Kidney capillary endothelial cell (primary cell): ENCODE data around the gene MANBA.

Source experiments
- DNase-seq: peaks from one replicate; pipeline ENCODE4 v3.0.0-alpha.2; 2018; ENCODE audit warnings: low spot score

The MANBA gene

GRCh38 chr4:102760645-102761295 is at the start of gene MANBA:
MANBA (minus strand) TSS chr4:102760968; CDS start chr4:102760894, 74 bp downstream.
- peak; percentile 55 for DNase-seq

GRCh38 chr4:102809691-102810090 is 48.9 kb upstream of the MANBA start:
- DNase-seq: no peak

GRCh38 chr4:102809190-102809589 is 48.4 kb upstream of the MANBA start:
- DNase-seq: peak; percentile 69

DNA sequence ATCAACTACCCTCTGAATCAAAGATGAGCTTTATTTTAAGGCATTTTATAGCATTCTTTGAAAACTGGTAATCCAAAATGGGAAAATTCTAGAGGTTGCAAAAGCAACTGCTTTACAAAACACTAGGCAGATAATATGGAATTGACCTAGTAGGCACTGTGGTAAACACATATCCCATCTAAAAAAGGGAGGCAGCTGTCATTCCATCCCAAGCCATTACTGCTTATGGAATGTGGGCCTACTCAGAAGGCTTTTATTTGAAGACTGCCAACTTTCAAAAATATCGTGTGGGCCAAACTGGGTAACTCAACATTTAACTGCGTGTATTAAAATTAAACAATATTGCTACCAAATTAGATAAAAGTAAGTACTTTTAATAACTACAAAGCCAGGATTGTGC is 47.2 kb upstream of the MANBA start:
- DNase-seq: no peak

DNA sequence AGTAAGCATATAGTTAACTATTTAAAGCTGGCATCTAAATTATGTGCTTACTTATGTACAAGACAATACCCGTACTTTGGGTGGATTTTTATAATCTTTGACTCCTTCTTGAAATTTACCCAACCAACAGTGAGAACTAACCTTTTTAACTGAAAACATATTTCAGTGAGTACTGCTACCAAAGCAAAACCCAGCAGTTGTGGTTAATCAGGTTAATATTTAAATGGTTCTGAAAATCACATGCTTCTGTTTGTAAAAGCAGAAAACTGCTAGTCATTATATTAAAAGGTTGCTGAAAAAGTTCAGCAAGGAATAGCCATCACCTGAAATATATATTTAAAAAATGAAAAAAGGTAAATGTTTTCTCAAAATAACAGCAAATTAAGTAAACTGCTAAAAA is 46.6 kb upstream of the MANBA start:
- DNase-seq: no peak

DNA sequence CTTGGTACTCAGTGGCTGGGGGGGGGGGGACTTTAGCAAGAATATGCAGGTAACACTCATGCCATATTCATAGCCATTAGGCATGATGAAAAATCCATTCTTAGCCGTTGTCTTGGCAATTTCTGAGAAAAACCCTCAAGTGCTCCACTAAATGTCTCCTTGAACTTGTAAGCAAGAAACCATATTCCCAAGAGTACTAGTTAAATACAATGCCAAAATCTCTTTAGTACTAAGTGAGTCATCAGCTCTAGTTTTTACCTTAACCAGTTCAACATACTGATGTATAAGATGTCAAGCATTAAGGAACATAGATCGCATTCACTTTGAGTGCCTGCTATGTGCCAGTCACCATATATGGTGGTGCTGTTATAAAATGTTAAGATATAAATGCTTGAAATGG is 39.0 kb upstream of the MANBA start:
- DNase-seq: no peak

- DNase-seq: no peak
Observed at GRCh38 chr4:102794999-102795398, 34.2 kb upstream of the MANBA start.

DNA sequence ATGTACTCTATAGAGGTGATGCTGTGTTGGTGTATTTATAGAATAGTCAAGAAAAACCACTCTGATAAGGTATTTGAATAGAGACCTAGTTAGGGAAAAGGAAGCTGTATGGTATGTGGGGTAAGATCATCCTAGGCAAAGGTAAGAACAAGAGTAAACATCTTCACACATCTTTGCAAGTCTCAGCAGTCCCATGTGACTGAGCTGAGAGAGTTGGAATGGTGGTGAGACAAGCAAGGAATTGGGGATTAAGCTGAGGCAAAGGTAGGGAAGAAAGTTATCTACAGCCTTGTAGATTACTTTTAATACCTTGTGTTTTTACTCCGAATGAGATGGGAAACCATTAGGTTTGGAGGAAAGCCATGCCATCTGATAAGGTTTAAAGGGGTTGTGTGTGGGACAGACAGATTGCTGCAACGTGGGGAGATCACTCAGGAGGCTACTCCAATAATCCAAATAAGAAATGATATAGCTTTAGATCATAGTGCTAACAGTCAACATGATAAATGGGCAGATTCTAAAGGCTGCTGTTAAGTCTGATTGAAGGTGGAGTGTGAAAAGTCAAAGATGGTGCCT is 31.7 kb upstream of the MANBA start:
- DNase-seq: no peak

GRCh38 chr4:102791318-102791835 is 30.6 kb upstream of the MANBA start:
- DNase-seq: no peak

- DNase-seq: no peak
Observed at GRCh38 chr4:102789317-102789717, 28.5 kb upstream of the MANBA start.

GRCh38 chr4:102787944-102788343 is 27.2 kb upstream of the MANBA start:
- DNase-seq: no peak

DNA sequence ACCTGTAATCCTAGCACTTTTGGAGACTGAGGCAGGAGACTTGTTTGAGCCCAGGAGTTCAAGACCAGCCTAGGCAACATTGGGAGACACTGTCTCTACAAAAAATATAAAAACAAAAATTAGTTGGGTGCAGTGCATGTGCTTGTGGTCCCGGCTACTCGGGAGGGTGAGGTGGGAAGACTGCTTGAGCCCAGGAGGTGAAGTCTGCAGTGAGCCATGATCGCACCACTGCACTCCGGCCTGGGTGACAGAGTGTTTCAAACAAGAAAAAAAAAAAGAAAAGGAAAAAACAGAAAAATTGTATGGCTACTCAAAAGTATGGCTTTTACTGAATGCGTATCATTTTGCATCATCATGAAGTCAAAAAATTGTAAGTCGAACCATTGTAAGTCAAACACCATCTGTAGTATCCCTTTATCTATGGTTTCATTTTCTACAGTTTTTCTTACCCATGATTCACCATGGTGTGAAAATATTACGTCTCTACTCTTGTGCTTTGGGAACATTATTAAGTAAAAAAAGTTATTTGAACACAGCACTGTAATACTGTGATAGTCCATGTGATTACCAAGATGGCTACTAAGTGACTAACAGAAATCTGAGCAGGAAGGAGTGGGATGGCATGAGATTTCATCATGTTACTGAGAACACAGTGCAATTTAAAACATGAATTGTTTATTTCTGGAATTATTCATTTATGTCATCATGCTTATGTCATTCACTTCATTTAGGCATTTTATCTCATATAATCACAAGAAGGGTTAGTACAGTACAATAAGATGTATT is 26.5 kb upstream of the MANBA start:
- DNase-seq: peak; percentile 32

GRCh38 chr4:102786279-102786678 is 25.5 kb upstream of the MANBA start:
- no peak for DNase-seq

DNA sequence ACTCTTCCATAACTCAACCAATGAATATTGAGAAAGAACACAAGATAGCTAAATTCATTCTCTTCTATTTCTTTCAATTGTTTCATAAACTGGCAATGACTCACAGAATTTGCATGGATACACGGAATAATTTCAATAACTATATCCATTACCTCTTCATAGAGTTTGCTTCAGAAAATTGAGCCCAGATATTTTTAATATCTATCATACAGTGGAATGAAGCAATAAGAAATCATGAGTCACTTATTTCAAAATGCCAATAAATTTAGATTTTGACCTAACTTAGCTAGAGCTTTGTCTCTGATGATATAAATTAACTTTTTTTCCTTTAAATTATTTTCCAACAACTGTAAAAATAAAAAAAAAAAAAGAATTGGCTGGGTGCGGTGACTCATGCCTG is 22.2 kb upstream of the MANBA start:
- DNase-seq: no peak

DNA sequence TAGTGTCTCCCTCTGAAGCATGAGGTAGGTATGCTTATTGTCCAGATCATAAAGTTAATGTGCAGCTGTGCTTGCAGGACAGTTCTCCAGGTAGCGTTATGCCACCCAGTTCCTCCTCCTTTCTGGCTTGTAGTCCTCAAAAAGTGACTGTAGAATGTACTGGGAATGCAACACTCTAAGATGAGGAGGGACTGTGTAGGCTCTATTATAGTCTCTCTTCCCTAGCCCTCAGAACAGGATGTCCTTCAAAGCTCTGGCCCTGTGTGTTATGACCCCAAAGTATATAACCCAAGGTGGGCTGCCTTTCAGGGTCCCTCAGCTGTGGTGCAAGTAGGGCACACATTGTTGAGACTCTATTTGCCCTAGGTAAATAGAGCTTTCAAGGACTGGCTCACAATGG is 20.8 kb upstream of the MANBA start:
- no peak for DNase-seq

DNA sequence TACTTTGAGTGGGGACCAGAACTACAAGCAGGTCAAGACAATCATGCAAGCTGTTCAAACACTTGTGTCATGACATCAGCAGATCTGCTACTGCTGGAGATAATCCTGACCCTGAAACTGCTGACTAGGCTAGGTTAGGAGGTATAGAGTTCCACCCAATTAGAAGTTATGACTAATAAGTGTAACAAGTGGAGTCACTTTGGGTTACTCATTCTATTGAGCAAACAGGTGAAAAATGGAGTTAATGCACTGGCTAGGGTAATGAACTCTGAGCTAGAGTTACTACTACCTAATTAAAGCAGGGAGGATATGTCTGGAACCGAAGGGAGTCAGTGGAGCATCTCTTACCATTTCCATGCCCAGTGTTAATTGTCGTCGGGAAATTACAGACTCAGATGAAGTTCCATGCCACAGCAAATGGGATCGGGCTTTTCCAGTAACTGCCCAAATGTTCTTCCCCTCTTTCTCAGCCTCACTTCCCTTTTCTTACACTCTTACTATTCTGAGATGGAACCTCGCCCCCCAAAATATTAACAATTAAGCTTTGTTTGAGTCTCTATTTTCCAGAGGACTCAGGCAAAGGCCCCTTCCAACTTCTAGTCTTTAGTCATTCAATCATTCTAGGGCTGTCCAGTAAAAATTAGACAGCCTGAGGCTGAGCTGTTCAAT is 19.8 kb upstream of the MANBA start:
- DNase-seq: no peak

DNA sequence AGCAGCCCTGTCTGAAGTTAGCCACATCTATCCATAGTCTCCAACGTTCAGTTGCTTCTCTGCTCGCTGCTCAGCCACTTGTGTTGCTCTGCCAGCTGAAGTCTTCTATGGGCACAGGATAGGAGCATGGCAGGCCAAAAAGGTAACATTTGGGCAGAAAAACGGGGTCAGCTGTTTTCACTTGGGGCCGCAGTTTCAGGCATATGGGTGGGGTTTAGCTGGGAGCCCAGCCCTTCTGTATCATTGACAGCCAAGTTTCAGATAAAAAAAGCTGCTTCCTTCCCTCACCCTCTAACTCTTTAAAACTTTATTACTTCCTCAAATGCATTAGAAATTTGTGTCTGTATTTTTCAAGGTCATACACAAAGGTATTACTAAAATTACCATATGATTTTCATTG is 18.4 kb upstream of the MANBA start:
- DNase-seq: no peak

DNA sequence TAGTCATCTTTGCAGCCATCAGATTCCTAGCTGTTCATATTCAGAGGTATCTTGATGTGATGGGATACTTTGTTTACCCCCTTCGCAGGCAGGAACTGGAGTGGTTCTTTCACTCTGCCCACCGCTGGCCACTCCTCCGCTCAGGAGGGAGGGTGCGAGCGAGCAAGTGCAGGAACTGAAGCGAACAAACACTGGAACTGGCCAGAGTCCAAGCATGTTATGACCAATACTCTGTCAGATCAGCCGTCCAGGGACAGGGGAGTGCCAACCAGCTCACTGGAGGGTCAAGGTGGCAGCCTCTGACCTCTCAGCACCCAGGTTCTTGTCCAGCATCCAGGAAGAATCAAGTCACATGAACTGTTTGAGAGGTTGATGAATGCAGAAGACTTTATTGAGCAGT is 18.0 kb upstream of the MANBA start:
- no peak for DNase-seq

DNA sequence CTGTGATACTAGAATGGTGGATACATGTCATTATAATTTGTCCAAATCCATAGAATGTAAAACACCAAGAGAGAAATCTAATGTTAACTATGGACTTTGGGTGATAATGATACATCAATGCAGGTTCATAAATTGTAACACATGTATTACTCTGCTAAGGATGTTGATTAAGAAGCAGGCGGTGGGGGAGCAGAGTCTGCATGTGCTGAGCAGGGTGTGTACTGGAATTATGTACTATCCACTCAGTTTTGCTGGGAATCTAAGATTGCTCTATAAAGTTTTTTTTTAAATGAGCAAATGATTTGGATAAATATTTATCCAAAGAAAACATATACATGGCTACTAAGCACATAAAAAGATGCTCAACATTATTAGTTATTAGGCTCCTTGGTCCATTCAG is 15.0 kb upstream of the MANBA start:
- DNase-seq: no peak

DNA sequence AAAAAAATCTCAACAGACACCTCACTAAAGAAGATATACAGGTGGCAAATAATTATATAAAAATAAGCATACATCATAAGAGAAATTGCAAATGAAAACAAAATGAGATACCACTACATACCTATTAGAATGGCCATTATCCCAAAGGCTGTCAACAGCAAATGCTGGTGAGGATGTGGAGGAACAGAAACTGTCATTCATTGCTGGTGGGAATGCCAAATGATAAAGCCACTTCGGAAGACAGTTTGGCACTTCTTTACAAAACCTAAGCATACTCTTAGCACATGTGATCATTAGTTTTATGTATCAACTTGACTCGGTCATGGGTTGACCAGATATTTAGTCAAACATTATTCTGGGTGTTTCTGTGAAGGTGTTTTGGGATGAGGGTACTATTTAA is 13.5 kb upstream of the MANBA start:
- no peak for DNase-seq

- DNase-seq: no peak
Observed at GRCh38 chr4:102772738-102773340, 12.1 kb upstream of the MANBA start.

DNA sequence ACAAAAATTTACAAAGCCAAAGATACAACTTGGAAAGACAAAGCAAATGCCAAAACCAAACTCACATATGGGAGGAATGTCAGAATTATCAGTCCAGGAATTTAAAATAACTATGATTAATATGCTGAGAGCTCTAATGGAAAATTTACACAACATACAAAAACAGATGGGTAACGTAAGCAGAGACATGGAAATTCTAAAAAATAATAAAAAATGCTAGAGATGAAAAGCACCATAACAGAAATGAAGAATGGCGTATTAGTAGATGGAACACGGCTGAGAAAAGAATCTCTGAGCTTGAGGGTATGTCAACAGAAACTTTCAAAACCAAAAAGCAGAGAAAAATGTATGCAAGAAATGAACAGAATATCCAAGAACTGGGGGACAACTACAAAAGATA is 4.1 kb upstream of the MANBA start:
- no peak for DNase-seq
